Superior temporal gyrus (tissue), 1 donor: ENCODE results near the gene NAPSA.

ENCODE experiments used
- DNase-seq: peaks from one replicate; pipeline ENCODE4 v3.0.0-alpha.2; 2016; ENCODE audit errors: extremely low spot score

NAPSA gene

DNA sequence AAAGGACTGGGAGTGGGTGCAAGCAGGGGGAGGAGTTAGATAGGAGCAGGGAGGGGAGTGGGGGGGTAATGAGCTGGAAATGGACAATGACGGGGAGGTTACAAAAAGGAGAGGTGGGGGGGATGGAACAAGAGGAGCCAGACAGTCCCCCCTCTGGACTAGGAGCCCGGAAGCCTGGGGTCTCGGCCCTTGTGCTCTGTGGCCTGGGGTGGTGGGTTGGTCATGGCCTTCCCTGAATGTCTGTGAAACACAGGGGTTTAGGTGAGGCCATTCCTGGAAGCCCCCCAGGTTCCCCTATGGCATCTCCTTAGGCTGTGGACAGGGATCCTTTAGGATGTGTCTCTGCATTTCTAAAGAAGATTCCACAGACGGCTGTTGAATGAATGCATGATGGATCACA is 48.3 kb downstream of the NAPSA start:
- DNase-seq, result no peak

DNA sequence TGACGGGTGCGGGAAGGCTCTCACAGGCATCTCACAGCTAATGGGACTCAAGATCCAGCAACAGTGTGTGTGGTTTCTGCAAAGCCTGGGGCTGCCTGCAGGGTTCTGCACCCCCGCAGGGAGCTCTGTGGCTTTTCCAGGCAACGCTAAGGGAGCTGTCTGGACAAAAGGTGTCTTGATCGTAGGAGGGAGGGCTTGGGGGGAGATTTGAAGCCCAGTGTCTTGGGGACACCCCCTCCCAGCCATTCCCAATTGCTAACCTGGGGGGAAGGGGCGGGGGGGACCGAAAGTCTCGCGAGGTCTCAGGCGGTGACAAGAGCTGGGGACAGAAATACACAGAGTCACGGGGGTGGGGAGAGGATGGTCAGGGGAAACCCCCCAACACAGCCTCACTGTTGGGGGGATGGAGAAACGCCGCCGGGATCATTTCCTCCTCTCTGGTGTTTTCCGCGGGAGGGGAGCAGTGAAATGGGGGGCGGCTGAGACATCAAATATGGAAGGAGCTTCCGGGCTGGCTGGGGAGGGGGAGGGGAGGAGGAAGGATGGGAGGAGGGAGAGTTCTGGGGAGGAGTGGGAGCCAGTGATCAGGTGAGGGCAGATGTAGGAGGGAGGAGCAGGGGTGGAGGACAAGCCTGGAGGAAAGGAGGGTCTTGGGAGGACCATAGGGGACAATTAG is 49.5 kb downstream of the NAPSA start:
- no peak for DNase-seq

DNA sequence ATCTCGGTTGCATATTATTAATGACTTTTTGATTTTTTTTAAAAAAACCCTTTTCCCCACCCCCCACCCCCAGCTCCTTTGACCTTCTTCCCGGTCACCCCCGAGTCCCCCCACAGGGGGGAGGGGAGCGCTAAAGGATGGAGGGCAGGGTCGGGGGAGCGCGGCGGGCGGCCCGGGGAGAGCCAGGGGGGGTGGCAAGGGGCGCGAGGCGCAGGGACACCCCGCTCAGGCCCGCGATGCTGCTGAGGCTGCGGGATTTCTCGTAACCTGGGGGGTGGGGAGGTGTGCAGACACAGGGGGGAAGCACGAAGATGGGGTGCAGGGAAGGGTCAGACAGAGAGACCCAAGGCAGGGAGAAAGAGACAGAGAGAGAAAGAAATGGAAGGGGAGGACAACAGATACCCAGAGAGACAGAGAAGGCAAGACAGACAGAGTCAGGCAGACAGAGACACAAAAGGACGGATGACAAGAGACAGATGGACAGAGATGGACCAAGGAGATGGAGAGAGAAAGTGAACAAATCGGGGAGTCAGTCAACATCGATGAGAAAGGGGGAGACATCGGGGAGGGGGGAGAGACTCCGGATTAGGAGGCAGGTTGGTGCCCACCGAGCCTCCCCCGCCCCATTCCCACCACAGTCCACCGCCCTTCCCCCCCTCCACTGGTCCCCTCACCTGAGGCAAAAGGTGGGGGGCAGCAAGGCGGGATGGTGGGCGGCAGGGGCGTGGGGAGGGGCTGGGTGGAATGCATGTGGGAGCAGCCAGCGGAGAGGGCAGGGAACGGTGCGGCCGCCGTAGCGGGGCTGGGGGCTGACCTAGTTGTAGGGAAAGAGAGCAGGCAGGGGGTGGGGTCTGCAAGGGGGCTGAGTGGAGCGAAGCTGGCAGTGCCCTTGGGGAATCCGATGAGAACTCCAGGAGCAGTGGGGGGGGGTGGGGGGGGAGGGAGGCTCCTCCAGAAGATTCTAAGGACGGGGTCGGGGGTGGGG is 50.4 kb downstream of the NAPSA start:
- no peak for DNase-seq

DNA sequence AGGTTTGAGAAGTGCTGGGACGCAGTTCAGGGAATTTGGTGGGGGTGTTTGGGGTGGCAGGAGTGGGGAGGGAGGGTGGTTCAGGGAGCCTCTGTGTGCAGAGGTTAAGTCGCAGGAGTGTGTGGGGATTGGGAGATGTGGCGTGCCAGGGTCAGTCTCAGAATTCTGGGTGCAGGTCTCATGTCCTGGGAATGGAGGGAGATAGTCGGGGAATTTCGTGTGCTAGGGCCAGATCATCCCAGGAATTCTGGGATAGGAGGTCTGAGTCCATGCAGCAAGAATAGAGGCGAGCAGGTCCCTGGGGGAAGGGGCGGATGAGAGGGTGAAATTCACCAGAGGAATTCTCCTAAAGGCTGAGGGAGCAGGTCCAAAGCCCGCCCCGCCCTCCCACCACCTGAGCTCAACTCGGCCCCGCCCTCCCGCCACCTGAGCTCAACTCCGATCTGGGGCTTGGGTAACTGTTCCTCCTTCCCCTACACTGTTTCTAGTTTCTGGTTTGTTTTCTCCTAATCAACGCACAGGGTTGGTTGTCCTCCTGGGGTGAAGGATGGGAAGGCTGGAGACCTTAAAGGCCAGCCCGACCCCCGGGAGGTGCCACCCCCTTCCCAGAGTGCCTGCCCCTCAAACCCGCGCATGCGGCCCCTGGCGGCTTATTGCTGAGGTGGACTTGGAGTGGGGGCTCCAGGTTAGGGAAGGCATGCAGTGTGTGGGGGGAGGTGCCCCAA is 51.5 kb downstream of the NAPSA start:
- no peak for DNase-seq

DNA sequence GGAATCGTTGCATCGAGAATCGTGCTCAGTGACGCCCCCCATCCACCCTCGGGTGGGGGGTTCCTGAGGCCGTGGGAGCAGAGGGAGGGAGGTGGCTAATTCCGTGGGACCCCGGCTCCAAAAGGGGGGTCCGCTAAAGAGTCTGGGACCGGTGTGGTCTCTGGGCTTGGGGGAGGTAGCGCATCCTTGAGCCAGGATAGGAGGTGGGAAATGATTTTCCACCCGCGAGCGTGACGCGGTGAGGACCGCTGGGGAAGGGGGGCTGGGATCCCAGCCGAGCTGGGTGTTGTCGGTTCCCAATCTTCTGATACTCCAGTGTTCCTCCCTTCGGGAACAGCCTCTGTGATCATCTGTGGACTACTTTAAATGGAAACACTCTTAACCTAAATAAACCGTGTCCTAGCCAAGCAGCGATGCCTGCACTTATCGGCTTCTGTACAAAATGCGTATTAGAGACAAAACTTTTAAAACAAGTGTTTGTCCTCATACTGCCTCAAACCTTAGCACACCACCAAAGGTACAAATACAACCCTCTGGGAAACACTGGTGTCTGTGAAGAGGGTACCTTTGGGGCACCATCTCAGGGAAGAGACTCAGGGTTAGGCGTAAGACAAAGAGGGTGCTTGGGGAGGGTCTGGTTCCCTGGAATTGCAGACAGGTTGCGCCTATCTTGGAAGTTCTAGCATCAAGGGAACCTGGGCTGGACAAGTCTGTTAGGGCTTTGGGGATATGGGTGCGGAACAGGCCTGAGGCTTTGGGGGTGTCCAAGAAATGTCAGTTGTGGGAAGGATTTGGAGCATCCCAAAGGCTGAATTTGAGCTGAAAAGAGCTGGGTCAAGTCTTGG is 52.2 kb downstream of the NAPSA start:
- no peak for DNase-seq

DNA sequence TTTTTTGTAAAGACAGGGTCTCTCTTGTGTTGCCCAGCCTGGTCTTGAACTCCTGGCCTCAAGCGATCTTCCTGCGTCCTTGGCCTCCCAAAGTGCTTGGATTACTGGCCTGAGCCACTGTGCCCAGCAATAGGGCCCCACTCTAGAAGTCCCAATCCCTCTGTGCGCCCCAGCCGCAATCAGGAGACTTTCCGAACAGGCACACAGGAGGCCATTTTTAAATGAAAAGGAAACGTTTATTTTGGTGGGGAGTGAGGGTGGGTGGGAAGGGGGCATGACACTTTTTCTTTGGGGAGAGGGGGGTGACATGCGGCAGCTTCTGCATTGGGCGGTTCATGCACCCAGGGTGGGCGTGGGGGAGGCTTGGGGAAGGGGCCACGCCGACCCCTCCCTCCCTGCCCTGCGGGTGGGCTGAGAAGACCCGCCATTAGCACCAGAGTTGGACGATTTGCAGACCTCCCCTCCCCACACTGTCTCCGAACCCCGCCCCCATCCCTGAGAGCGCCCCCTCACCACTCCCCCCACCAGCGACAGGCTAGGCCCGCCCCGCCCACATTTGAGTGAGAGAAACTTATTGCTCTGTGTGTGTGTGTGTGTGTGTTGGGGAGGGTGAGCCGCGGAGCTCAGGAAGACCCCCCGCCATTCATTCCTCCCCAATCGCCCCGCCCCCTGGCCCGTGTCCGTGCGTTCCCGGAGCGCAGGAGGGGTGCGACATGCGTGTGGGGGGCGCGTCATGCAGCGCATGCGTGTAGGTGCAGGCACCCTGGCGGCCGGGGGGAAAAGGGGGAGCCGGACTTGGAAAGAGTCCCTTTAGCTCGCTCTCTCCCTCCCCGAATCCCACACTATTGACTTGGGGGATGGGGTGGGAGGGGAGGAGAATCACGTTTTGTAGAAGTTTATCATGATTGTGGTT is 53.5 kb downstream of the NAPSA start:
- DNase-seq, result no peak

DNA sequence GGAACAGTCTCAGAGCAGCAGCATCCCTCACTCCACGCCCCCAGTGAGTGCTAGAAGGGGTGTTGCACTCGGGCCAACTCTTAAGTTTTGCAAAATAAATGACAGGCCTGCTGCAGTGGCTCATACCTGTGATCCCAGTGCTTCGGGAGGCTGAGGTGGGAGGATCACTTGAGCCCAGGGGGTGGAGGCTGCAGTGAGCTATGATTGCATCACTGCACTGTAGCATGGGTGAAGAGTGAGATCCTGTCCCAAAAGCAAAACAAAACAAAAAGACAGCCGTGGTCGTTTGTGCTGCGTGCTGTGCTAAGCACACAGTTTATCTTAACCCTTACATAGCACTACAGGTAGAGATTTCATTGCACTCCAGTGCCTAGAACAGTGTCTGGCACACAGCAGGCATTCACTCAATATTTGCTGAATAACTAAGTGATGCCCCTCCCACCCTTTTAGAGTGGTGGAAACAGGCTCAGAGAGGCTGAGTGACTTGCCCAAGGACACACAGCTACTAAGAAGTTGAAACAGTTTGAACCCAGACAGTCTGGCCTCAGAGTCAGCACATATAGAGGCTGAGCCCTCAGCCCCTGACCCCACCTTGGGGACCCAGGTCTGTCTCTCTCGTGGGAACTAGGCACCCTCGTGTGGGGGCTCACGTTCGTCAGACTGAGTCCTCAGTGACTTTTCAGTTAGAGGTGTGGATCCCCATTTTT is 54.5 kb downstream of the NAPSA start:
- DNase-seq, result no peak

DNA sequence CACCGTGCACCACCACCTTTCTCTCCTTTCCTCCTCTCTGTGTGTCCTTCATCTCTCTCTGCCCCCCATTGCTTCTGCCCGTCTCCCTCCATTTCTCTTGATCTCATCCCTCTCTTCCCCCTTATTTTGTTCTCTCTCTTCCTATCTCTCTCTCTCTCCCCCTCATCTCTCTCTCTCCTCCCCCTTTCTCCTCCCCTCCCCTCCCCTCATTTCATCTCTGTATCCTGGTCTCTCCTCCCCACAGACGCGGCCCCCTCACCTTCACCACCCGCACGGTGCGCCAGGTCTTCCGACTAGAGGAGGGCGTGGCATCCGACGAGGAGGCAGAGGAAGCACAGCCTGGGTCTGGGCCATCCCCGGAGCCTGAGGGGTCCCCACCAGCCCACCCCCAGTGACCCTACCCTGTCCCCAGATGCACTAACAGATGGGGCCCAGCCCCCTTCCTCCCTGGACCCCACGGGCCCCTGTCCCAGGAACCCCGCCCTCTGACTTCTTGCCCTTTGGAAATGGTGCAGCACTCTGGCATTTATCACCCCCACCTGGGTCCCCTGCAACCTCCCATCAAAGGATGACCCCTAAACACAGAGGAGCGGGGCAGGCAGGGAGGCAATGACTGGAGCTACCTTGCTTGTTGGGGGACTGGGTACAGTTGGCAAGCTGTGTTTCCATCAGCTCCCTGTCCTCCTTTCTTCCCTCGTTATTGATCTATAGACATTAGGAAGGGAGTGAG is 55.9 kb downstream of the NAPSA start:
- no peak for DNase-seq

DNA sequence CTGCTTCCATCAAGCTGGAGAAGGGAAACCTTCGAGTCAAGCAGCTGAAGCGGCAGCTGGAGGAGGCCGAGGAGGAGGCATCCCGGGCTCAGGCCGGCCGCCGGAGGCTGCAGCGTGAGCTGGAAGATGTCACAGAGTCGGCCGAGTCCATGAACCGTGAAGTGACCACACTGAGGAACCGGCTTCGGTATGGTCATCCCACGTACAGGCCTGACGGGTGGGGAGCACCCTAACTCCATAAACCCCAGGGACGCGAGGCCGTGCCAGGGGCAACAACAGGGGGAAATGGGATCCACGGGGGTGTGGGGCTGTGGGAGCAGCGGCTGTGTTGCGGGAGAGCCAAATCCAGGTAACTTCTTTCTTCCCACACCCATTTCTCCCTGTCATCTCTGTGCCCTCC is 56.4 kb downstream of the NAPSA start:
- no peak for DNase-seq
